ENCODE data around the gene PHC3. TPM values are rescaled to one million over a fixed set of nuclear protein-coding genes. Genes with fewer than 3 reads are reported as not detected.

Gene PHC3
- total RNA-seq, 1 donor from 2014 or later: 13.7 TPM

DNA sequence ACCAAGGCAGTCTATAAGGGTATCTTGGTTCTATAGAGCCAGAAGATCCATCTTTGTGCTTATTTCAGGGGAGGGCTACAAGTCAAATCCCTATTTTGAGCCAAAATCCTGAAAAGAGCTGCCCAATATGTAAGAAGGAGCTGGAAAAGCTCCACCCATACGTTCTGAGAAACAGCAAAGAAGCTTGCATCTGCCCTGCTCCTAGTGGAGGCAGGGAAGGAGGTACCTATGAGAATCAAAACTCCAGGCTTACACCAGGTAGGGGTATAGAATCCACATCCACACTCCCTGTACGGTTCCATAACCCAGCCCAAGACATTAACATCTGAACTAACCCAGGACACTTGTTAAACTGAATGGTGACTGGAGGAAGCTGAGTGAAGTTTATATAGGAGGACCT lies 30.0 kb downstream of the PHC3 start:
- FAIRE-seq: no peak
- H3K4me3 ChIP-seq (ENCODE audit: low read depth, low read length): no peak overlapping the region

DNA sequence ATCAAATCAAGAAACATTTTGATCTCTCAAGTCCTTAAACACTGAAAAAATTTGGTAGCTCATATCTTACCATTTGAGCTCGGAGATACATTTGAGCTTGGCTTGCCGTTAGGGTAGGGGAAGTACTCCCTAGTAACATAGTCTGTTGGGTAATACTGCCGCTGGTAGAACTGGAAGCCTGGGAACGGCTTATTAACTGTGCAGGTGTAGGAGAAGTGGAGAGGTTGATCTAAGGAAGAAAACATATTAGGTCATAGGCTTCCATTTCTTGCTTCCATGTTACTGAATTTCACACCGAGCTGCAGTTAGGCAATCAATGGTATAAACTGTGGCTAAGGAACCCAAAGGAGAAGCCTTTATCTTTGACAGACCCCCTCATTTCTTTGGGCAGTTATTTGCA lies 32.5 kb downstream of the PHC3 start:
- H3K36me3 ChIP-seq (ENCODE audit: control insufficient read depth, insufficient read depth, low read length): peaks cover 2% of the 10 kb centered on the region
- no peaks in the 10 kb centered on the region for H3K27me3 ChIP-seq (ENCODE audit: control insufficient read depth, insufficient read depth, low read length)
- DNase-seq (ENCODE audit: low read depth): no peak
- FAIRE-seq: no peak
- H3K4me3 ChIP-seq (ENCODE audit: low read depth, low read length): no peak overlapping the region
- TF ChIP-seq, protein P1, sequence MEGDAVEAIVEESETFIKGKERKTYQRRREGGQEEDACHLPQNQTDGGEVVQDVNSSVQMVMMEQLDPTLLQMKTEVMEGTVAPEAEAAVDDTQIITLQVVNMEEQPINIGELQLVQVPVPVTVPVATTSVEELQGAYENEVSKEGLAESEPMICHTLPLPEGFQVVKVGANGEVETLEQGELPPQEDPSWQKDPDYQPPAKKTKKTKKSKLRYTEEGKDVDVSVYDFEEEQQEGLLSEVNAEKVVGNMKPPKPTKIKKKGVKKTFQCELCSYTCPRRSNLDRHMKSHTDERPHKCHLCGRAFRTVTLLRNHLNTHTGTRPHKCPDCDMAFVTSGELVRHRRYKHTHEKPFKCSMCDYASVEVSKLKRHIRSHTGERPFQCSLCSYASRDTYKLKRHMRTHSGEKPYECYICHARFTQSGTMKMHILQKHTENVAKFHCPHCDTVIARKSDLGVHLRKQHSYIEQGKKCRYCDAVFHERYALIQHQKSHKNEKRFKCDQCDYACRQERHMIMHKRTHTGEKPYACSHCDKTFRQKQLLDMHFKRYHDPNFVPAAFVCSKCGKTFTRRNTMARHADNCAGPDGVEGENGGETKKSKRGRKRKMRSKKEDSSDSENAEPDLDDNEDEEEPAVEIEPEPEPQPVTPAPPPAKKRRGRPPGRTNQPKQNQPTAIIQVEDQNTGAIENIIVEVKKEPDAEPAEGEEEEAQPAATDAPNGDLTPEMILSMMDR (IDR thresholded peaks at IDR 0.05; ENCODE audit: insufficient read depth, low read length, severe bottlenecking): no peak

More for the DNA sequence above, 30.0 kb downstream of the PHC3 start:
- Histone ChIP-seq H3K27me3 (ENCODE audit: control insufficient read depth, insufficient read depth, low read length) (no peaks in the 10 kb centered on the region), H3K36me3 (ENCODE audit: control insufficient read depth, insufficient read depth, low read length) (peaks cover 2% of the 10 kb centered on the region)
- TF ChIP-seq, protein P1 (IDR thresholded peaks at IDR 0.05; ENCODE audit: insufficient read depth, low read length, severe bottlenecking): no peak
- no peak for DNase-seq (ENCODE audit: low read depth)

DNA sequence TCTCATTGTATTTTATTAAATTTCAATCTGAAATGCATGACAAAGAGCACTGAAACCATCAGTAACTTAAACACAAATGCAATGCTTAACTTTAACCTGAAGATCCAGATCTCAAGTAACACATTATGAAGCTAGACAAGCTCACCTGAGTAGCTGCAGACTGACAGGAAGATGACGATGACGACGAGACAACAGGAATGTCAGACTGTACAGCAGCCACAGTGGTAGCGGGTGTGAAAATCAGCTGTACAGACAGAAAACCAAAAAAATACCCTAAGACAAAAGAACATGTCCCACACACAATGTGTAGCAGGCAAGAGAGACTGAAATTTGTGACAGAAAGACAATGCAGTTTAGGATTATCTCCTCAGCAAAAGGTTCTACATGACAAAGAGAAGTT lies 36.3 kb downstream of the PHC3 start:
- DNase-seq (ENCODE audit: low read depth) (no peak), FAIRE-seq (no peak)
- Histone ChIP-seq H3K36me3 (ENCODE audit: control insufficient read depth, insufficient read depth, low read length) (peaks cover 2% of the 10 kb centered on the region), H3K27me3 (ENCODE audit: control insufficient read depth, insufficient read depth, low read length) (no peaks in the 10 kb centered on the region), H3K4me3 (ENCODE audit: low read depth, low read length) (no peak overlapping the region)
- TF ChIP-seq, protein P1 (IDR thresholded peaks at IDR 0.05; ENCODE audit: insufficient read depth, low read length, severe bottlenecking): no peak

DNA sequence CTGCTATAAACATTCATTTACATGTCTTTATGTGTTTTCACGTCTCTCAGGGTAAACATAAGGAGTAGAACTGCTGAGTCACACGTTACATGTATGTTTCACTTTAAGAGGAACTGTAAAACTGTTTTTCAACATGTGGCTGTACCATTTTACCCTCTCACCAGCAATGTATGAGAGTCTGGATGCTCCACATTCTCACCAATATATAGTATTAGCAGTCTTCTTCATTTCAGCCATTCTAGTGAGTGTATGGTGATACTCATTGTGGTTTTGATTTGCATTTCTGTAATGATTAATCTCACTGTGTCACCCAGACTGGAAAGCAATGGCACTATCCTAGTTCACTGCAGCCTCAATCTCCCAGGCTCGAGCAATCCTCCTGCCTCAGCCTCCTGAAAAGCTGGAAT lies 37.1 kb downstream of the PHC3 start:
- H3K36me3 ChIP-seq (ENCODE audit: control insufficient read depth, insufficient read depth, low read length): peaks cover 2% of the 10 kb centered on the region
- TF ChIP-seq, protein P1 (IDR thresholded peaks at IDR 0.05; ENCODE audit: insufficient read depth, low read length, severe bottlenecking): no peak
- no peak overlapping the region for H3K4me3 ChIP-seq (ENCODE audit: low read depth, low read length)
- FAIRE-seq (peak; percentile 52), DNase-seq (ENCODE audit: low read depth) (peak; percentile 18)
- no peaks in the 10 kb centered on the region for H3K27me3 ChIP-seq (ENCODE audit: control insufficient read depth, insufficient read depth, low read length)

DNA sequence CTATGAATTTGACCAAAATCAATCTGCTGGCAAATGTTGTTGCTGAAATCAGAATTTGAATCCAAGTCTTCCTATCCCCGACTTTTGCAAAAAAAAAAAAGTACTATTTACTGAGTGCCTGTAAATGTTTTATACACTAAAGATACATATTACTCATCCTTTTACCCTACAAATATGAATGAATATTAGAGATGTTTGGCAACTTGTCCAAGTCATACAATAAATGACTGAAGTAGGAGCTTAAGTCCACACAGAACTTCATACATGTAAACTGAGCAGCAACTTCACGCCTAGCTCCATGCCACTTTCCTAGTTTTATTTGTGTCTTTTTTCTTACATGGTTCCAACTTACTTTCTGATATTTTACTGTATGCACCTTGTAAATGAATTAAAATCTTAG lies 39.2 kb downstream of the PHC3 start:
- DNase-seq (ENCODE audit: low read depth) (no peak), FAIRE-seq (no peak)
- TF ChIP-seq, protein P1 (IDR thresholded peaks at IDR 0.05; ENCODE audit: insufficient read depth, low read length, severe bottlenecking): no peak
- Histone ChIP-seq H3K4me3 (ENCODE audit: low read depth, low read length) (no peak overlapping the region), H3K36me3 (ENCODE audit: control insufficient read depth, insufficient read depth, low read length) (no peaks in the 10 kb centered on the region), H3K27me3 (ENCODE audit: control insufficient read depth, insufficient read depth, low read length) (no peaks in the 10 kb centered on the region)

DNA sequence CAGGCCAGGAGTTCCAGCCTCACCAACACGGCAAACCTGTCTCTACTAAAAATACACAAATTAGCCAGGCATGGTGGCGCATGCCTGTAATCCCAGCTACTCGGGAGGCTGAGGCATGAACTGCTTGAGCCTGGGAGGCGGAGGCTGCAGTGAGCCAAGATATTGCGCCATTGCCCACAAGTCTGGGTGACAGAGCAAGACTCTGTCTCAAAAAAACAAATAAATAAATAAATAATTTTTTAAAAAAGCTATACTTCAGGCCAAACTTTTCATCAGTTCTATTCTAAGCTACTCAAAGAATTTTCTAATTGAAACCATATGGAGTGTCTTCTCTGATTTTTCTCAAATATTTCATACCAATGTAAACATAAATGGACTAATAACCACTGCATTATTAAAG lies 43.5 kb downstream of the PHC3 start:
- Histone ChIP-seq H3K36me3 (ENCODE audit: control insufficient read depth, insufficient read depth, low read length) (no peaks in the 10 kb centered on the region), H3K4me3 (ENCODE audit: low read depth, low read length) (no peak overlapping the region), H3K27me3 (ENCODE audit: control insufficient read depth, insufficient read depth, low read length) (no peaks in the 10 kb centered on the region)
- DNase-seq (ENCODE audit: low read depth) (no peak), FAIRE-seq (no peak)
- TF ChIP-seq, protein P1 (IDR thresholded peaks at IDR 0.05; ENCODE audit: insufficient read depth, low read length, severe bottlenecking): no peak

Measured in bronchial epithelial cell (primary cell).